Subcutaneous abdominal adipose tissue (tissue), 5 donors: ENCODE results near the gene FBXO27.

Source experiments
- H3K27ac ChIP-seq: one replicate; pipeline ENCODE4 v1.7.0; 2013; ENCODE audit warnings: low read depth, mild to moderate bottlenecking, inconsistent platforms, low read length, moderate library complexity
- H3K27me3 ChIP-seq, 5 donors: one replicate each; pipeline ENCODE4 v1.7.0; 2013; ENCODE audit warnings: low read length in 5 of 5, inconsistent platforms in 1 of 5; ENCODE audit not compliant: control insufficient read depth in 5 of 5, insufficient read depth in 4 of 5
- H3K36me3 ChIP-seq, 5 donors: one replicate each; pipeline ENCODE4 v1.7.0; 2013; ENCODE audit warnings: low read length in 5 of 5; ENCODE audit not compliant: control insufficient read depth in 5 of 5, insufficient read depth in 5 of 5
- H3K4me1 ChIP-seq, 5 donors: one replicate each; pipeline ENCODE4 v1.7.0; 2013; ENCODE audit warnings: low read length in 5 of 5, mild to moderate bottlenecking in 3 of 5, moderate library complexity in 1 of 5; ENCODE audit not compliant: control insufficient read depth in 5 of 5, insufficient read depth in 5 of 5
- H3K4me3 ChIP-seq, 5 donors: one replicate each; pipeline ENCODE4 v1.7.0; 2013; ENCODE audit warnings: low read length in 5 of 5, low read depth in 1 of 5
- H3K9ac ChIP-seq, 5 donors: one replicate each; pipeline ENCODE4 v1.7.0; 2013; ENCODE audit warnings: low read length in 5 of 5, mild to moderate bottlenecking in 4 of 5, moderate library complexity in 3 of 5
- H3K9me3 ChIP-seq, 5 donors: one replicate each; pipeline ENCODE4 v1.7.0; 2013; ENCODE audit warnings: low read length in 5 of 5; ENCODE audit not compliant: control insufficient read depth in 5 of 5
- donor health status: healthy.
- donor health status: healthy.
- donor health status: healthy.
- donor health status: healthy.
- donor health status: healthy.

Gene FBXO27

GRCh38 chr19:39045506-39045905 lies 13.2 kb upstream of the FBXO27 start:
- no peaks in the 10 kb centered on the region for H3K4me1 ChIP-seq
- no peaks in the 10 kb centered on the region for H3K36me3 ChIP-seq
- H3K27me3 ChIP-seq: no peaks in the 10 kb centered on the region
- no peak overlapping the region for H3K9ac ChIP-seq
- no peak overlapping the region for H3K4me3 ChIP-seq
- no peak overlapping the region for H3K27ac ChIP-seq
- no peaks in the 10 kb centered on the region for H3K9me3 ChIP-seq

GRCh38 chr19:39038098-39038497 lies 5.7 kb upstream of the FBXO27 start:
- Histone ChIP-seq H3K9me3 (no peaks in the 10 kb centered on the region), H3K4me1 (peaks cover 0 to 14% (median 6%) of the 10 kb centered on the region in 5 donors), H3K27me3 (peaks cover 0 to 6% (median 0%) of the 10 kb centered on the region in 5 donors), H3K27ac (no peak overlapping the region), H3K9ac (no peak overlapping the region), H3K36me3 (no peaks in the 10 kb centered on the region), H3K4me3 (no peak overlapping the region)

- Histone ChIP-seq H3K9ac (no peak overlapping the region), H3K27me3 (peaks cover 0 to 6% (median 0%) of the 10 kb centered on the region in 5 donors), H3K9me3 (no peaks in the 10 kb centered on the region), H3K4me3 (no peak overlapping the region), H3K36me3 (no peaks in the 10 kb centered on the region), H3K4me1 (peaks cover 0 to 23% (median 14%) of the 10 kb centered on the region in 5 donors), H3K27ac (no peak overlapping the region)
Measured at GRCh38 chr19:39037194-39037593, 4.8 kb upstream of the FBXO27 start.

- H3K4me1 ChIP-seq: peaks cover 0 to 29% (median 20%) of the 10 kb centered on the region in 5 donors
- no peak overlapping the region for H3K27ac ChIP-seq
- H3K4me3 ChIP-seq: no peak overlapping the region
- peaks cover 0 to 6% (median 0%) of the 10 kb centered on the region in 5 donors for H3K27me3 ChIP-seq
- H3K9ac ChIP-seq: no peak overlapping the region
- H3K9me3 ChIP-seq: no peaks in the 10 kb centered on the region
- H3K36me3 ChIP-seq: no peaks in the 10 kb centered on the region
Measured at GRCh38 chr19:39036581-39036980, 4.2 kb upstream of the FBXO27 start.

- Histone ChIP-seq H3K27ac (peak overlapping the region; percentile 41), H3K4me1 (peaks cover 0 to 33% (median 23%) of the 10 kb centered on the region in 5 donors), H3K9me3 (peaks cover 0 to 3% (median 0%) of the 10 kb centered on the region in 5 donors), H3K36me3 (peaks cover 0 to 12% (median 7%) of the 10 kb centered on the region in 5 donors), H3K4me3 (peak overlapping the region in 4 of 5 donors; percentile 44 to 86 (median 72)), H3K27me3 (peaks cover 0 to 4% (median 1%) of the 10 kb centered on the region in 5 donors), H3K9ac (peak overlapping the region in 3 of 5 donors; percentile 11 to 47 (median 32))
Measured at GRCh38 chr19:39031368-39032062, 834 bp downstream of the FBXO27 start.

- H3K36me3 ChIP-seq: peaks cover 0 to 13% (median 10%) of the 10 kb centered on the region in 5 donors
- H3K9ac ChIP-seq: peak overlapping the region in 3 of 5 donors; percentile 20 to 60 (median 57)
- H3K4me3 ChIP-seq: peak overlapping the region; percentile 44 to 79 (median 55)
- peaks cover 0 to 3% (median 0%) of the 10 kb centered on the region in 5 donors for H3K9me3 ChIP-seq
- peaks cover 0 to 4% (median 0%) of the 10 kb centered on the region in 5 donors for H3K27me3 ChIP-seq
- peaks cover 0 to 33% (median 23%) of the 10 kb centered on the region in 5 donors for H3K4me1 ChIP-seq
- no peak overlapping the region for H3K27ac ChIP-seq
Measured at GRCh38 chr19:39030854-39031367, 1.4 kb downstream of the FBXO27 start.

- no peaks in the 10 kb centered on the region for H3K27me3 ChIP-seq
- no peaks in the 10 kb centered on the region for H3K4me1 ChIP-seq
- no peak overlapping the region for H3K4me3 ChIP-seq
- H3K36me3 ChIP-seq: peaks cover 0 to 21% (median 13%) of the 10 kb centered on the region in 5 donors
- H3K9ac ChIP-seq: no peak overlapping the region
- H3K9me3 ChIP-seq: peaks cover 0 to 3% (median 0%) of the 10 kb centered on the region in 5 donors
- no peak overlapping the region for H3K27ac ChIP-seq
Measured at GRCh38 chr19:39024875-39025641, 7.3 kb downstream of the FBXO27 start.

- H3K27me3 ChIP-seq: no peaks in the 10 kb centered on the region
- peaks cover 0 to 10% (median 3%) of the 10 kb centered on the region in 5 donors for H3K36me3 ChIP-seq
- no peaks in the 10 kb centered on the region for H3K9me3 ChIP-seq
- no peak overlapping the region for H3K4me3 ChIP-seq
- no peak overlapping the region for H3K9ac ChIP-seq
- H3K4me1 ChIP-seq: no peaks in the 10 kb centered on the region
- H3K27ac ChIP-seq: no peak overlapping the region
Measured at GRCh38 chr19:39021063-39021462, 11.3 kb downstream of the FBXO27 start.

- Histone ChIP-seq H3K36me3 (peaks cover 0 to 4% (median 0%) of the 10 kb centered on the region in 5 donors), H3K9ac (no peak overlapping the region), H3K27ac (no peak overlapping the region), H3K27me3 (no peaks in the 10 kb centered on the region), H3K4me1 (no peaks in the 10 kb centered on the region), H3K9me3 (no peaks in the 10 kb centered on the region), H3K4me3 (no peak overlapping the region)
Measured at GRCh38 chr19:39017646-39018045, 14.7 kb downstream of the FBXO27 start.

- Histone ChIP-seq H3K4me1 (no peaks in the 10 kb centered on the region), H3K9me3 (no peaks in the 10 kb centered on the region), H3K27me3 (no peaks in the 10 kb centered on the region), H3K4me3 (no peak overlapping the region), H3K9ac (no peak overlapping the region), H3K36me3 (peaks cover 0 to 4% (median 0%) of the 10 kb centered on the region in 5 donors), H3K27ac (no peak overlapping the region)
Measured at GRCh38 chr19:39017026-39017425, 15.3 kb downstream of the FBXO27 start.
